Measurements from ENCODE around the gene RBM47.

The RBM47 gene

GRCh38 chr4:40492691-40493090, 137.0 kb downstream of the RBM47 start:
- DNase-seq (ENCODE audit: low read depth in 2 of 2), result no peak

GRCh38 chr4:40490481-40490880, 139.2 kb downstream of the RBM47 start:
- DNase-seq (ENCODE audit: low read depth in 2 of 2), result no peak

GRCh38 chr4:40489961-40490360, 139.7 kb downstream of the RBM47 start:
- DNase-seq (ENCODE audit: low read depth in 2 of 2), result no peak

- DNase-seq (ENCODE audit: low read depth in 2 of 2), result no peak
Observed at GRCh38 chr4:40486534-40486933, 143.1 kb downstream of the RBM47 start.

GRCh38 chr4:40484346-40485090, 145.1 kb downstream of the RBM47 start:
- no peak for DNase-seq (ENCODE audit: low read depth in 2 of 2)

GRCh38 chr4:40482985-40483647, 146.5 kb downstream of the RBM47 start:
- DNase-seq (ENCODE audit: low read depth in 2 of 2), result no peak

- no peak for DNase-seq (ENCODE audit: low read depth in 2 of 2)
Observed at GRCh38 chr4:40481977-40482376, 147.7 kb downstream of the RBM47 start.

GRCh38 chr4:40480291-40480690, 149.4 kb downstream of the RBM47 start:
- DNase-seq (ENCODE audit: low read depth in 2 of 2), result no peak

GRCh38 chr4:40479378-40479777, 150.3 kb downstream of the RBM47 start:
- DNase-seq (ENCODE audit: low read depth in 2 of 2), result no peak

GRCh38 chr4:40475609-40476008, 154.1 kb downstream of the RBM47 start:
- DNase-seq (ENCODE audit: low read depth in 2 of 2), result no peak

GRCh38 chr4:40473578-40474388, 155.9 kb downstream of the RBM47 start:
- no peak for DNase-seq (ENCODE audit: low read depth in 2 of 2)

- DNase-seq (ENCODE audit: low read depth in 2 of 2), result no peak
Observed at GRCh38 chr4:40471923-40472322, 157.7 kb downstream of the RBM47 start.

- DNase-seq (ENCODE audit: low read depth in 2 of 2), result no peak
Observed at GRCh38 chr4:40466789-40467188, 162.9 kb downstream of the RBM47 start.

GRCh38 chr4:40462326-40462725, 167.3 kb downstream of the RBM47 start:
- no peak for DNase-seq (ENCODE audit: low read depth in 2 of 2)

- no peak for DNase-seq (ENCODE audit: low read depth in 2 of 2)
Observed at GRCh38 chr4:40461879-40462278, 167.8 kb downstream of the RBM47 start.

- no peak for DNase-seq (ENCODE audit: low read depth in 2 of 2)
Observed at GRCh38 chr4:40461062-40461461, 168.6 kb downstream of the RBM47 start.

GRCh38 chr4:40458683-40459082, 171.0 kb downstream of the RBM47 start:
- DNase-seq (ENCODE audit: low read depth in 2 of 2), result no peak

GRCh38 chr4:40458109-40458508, 171.6 kb downstream of the RBM47 start:
- no peak for DNase-seq (ENCODE audit: low read depth in 2 of 2)

- no peak for DNase-seq (ENCODE audit: low read depth in 2 of 2)
Observed at GRCh38 chr4:40455340-40455902, 174.2 kb downstream of the RBM47 start.

- no peak for DNase-seq (ENCODE audit: low read depth in 2 of 2)
Observed at GRCh38 chr4:40454816-40455215, 174.8 kb downstream of the RBM47 start.

GRCh38 chr4:40453912-40454311, 175.8 kb downstream of the RBM47 start:
- no peak for DNase-seq (ENCODE audit: low read depth in 2 of 2)

- no peak for DNase-seq (ENCODE audit: low read depth in 2 of 2)
Observed at GRCh38 chr4:40448875-40449274, 180.8 kb downstream of the RBM47 start.
